Jurkat, Clone E6-1 (cell line): ENCODE measurements around the gene TMEM86A.

Source experiments
- DNase-seq: peaks from one replicate; pipeline ENCODE4 v3.0.0-alpha.2; 2011; ENCODE audit warnings: low read depth, low spot score
- H3K4me3 ChIP-seq: 2 replicates; pipeline ENCODE4 v1.5.1; 2011; ENCODE audit warnings: mild to moderate bottlenecking, low read length, control low read depth, moderate library complexity

Gene TMEM86A

DNA sequence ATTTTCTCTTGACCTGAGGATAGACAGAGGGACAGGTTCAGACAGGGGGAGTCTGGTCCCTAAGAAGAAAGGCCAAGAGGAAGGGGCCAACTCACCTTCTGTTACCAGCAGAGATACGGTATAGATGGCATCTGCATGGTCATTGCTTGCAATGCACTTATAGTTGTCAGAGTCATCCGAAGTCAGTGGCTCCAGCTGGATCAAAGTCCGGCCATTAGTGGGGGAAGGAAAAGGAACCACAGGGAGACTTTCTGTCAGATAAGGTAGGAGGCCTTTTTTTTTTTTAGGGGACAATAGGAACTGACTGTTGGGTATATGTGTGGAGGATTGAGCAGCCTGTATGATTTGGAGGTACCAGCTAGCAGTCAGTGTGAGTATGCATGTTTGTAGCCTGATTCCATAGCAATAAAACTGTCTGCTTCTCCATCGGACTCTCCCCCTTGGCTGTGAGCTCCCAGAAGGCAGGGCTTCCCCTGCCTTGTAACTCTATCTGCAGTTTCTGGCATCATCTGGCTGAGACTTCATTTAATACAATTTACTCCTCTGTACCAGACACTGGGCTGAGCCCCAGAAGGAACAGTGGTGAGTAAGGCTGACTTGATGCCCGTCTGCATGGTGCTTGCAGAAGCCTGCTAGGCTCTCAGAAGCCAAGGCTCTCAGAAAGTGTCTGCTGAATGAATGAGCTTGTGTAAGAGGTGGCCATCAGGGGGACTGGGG lies 21.7 kb downstream of the TMEM86A start:
- no peak overlapping the region for H3K4me3 ChIP-seq
- DNase-seq: no peak

DNA sequence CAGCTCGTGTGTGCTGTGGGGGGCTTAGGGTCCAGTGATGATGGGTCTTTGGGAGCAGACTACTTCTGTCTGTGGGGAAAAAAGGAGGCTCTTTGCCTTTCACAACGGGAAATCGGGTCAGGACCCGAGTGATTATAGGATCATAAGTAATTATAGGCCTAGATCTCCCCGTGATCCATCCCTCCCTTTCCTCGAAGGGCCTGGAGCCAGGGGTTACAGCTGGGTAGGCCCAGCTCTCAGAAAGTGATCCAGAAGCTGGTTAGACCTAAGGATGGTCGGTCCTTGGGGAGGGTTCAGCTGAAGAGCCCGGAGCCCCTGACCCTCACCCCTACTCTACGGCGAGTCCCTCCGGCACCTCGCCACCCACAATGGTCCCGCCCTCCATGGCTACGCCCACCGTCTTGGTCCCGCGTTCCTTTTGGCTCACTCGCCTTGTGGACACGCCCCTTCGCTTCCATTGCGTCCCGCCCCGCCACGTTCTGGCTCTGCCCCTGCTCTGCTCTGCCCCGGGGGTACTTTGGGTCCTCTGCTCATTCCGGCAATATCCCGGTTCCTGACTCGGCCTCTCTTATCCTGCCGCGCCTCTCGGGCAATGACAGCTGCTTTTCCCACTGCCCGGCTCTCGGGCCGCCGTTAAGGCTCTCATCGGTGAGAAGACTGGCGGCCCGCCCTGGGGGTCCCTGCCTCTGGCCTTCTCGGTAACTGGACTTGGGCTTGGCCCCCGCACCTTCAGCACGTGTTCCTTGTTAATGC lies 22.4 kb downstream of the TMEM86A start:
- peak overlapping the region; percentile 13 for H3K4me3 ChIP-seq
- DNase-seq: no peak

DNA sequence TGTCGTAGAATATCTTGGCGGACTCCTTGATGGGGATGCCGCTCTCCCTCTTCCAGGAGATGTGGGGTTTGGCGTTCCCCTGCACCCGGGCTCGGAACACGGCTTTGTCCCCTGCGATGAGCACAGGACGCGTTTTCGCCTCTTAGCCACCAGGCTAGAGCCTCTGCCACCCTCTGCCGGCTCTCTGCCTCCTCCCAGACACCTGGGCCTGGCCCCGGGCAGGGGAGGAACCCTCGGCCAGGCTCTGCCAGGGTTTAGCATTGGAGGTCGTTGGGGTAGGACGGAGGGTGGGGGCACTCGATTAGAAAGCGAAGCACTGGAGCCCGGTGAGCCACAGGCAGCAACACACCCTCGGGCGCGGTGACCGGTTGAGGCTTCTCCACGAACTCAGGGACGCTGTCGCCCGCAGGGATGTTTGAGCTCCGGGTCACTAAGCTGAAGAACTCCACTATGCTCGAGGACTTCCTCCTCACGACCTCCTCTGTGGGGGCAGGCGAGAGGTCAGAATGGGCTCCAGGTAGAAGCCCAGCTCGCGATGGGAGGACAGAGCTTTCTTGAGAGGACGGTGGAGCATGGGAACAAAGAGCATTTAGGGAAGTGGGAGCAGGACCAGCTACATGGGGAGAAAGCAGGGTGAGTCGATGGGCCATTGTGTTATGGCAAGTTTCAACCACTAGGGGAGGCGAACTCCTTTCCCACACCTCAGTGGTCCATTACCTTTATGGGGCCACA lies 23.1 kb downstream of the TMEM86A start:
- H3K4me3 ChIP-seq: peak overlapping the region; percentile 19
- no peak for DNase-seq

DNA sequence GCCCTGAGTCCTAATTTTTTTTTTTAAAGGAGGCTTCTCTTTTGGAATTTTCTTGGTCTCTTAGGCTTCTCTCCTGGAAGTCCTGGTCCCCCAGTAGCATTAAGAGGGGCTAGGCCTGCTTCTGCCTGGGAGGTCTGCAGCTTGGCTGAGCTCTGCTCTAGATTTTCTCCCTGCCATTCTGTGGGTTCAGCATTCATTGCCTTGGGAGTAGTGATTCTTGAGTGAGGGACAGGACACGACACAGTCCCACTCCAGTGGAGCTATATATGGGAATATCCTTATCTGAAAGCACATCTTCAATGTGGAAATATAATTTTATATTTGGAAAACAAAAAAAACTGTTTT lies 23.7 kb downstream of the TMEM86A start:
- H3K4me3 ChIP-seq: no peak overlapping the region
- no peak for DNase-seq

DNA sequence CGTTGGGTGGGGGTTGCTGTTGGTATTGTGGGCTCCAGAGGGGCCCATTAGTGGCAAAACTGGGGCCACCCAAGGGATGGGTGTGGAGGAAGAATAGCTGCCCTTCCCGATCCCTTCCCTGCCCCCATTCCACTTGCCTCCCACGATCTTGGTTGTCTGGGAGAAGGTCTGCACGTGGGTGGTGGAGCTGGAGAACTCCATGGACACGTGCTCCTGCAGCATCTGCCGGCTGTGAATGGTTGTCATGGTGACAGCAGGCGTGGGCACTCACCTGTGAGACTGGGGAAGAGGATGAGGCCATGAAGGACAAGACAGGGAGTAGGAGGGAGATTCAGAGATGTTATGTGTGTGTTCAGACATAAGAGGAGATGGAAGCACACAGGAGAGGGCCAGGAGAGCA lies 25.4 kb downstream of the TMEM86A start:
- no peak overlapping the region for H3K4me3 ChIP-seq
- no peak for DNase-seq

DNA sequence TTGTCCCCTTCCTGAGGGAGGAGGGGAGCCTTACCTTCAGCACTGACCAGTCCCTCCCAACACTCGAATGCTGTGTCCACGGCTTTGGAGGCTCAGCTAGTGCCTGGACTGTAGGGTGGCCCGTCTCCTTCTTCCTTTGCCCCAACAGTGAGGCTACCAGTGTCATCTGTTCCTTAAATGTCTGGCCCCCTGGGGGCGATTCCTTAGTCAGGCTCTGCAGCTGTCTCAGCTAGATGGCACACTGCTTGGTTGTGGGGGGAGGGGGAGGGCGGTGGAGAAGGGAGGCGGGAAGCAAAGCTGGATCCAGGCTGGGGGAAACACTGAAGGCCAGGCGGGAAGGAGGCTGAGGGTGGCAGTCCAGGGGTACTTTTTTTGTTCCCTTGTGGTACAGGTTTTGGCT lies 27.5 kb downstream of the TMEM86A start, which contains the start of gene IGSF22:
IGSF22 (minus strand) TSS at position 149 of the 400 bp plus-strand sequence. CDS start 1,952 bp downstream, outside the sequence.
- no peak within 1 kb of the TSS for H3K4me3 ChIP-seq
- DNase-seq: no peak

DNA sequence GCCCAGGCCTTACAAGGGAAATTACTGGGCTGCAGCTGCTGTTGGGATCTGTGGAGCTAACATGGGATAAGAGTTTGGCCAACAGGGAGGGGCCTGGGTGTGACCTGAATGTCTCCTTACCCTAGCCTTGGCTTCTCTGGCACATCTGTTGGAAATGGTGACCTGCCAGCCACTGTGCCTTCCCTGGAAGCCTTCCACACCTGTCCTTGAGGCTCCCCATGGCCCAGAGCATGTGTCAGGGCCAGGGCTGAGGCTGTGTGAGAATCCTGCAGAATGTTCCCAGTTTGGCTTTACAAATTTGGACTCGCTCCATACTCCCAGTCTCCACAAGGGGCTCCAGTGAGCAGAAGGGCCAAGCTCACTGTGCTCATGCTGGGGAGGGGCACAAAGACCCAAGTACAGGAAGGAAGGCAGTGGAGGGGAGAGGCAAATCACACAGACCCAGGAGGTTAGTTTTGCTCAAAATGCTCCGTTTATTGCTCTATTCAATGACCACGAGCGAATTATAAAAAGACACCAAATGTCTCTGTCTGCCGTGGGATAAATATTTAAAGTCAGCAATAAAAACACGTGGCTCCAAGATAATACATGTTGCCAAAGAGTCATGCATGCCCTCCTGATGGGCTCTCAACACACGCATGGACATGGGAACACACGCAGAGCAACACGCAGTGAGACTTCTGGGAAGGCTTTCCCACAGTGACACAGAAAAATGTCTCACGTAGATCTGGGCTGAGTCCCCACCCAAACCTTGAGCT lies 29.1 kb downstream of the TMEM86A start:
- no peak overlapping the region for H3K4me3 ChIP-seq
- DNase-seq: peak; percentile 56

DNA sequence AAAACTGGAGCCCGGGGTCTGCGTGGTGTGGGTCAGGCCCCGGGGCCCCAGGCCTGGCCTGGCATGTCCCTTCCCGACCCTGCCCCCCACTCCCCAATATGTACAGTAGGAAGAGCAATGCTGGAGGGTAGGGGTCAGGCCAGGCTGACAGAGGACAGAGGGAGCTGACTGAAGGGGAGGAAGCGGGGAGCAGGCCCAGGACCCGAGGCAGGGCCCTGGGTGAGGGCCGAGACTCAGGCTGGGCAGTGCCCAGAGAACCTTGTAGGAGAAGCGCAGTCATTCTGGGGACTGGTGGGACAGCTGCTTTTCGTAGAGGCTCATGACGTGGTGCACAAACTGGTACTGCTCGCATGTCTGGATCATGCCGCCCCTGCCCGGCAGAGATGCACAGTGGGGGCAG lies 30.1 kb downstream of the TMEM86A start:
- no peak for DNase-seq
- no peak overlapping the region for H3K4me3 ChIP-seq

DNA sequence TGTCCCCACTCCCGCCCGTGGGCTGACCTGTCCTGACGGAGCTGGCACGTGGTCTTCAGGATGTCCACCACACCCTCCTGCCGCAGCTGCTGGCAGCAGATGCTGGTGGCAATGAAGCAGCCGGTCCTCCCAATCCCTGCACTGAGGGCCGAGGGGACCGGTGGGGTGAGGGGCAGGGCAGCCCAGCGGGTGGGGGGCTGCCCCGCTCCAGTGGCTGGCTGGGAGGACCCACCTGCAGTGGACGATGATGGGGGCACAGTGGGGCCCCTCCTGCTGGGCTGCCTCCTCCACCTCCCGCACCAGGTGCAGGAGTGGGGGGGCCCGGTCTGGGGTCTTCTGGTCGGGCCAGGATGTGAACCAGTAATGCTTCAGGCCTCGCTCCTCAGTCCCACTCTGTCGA lies 30.8 kb downstream of the TMEM86A start:
- no peak for DNase-seq
- no peak overlapping the region for H3K4me3 ChIP-seq

DNA sequence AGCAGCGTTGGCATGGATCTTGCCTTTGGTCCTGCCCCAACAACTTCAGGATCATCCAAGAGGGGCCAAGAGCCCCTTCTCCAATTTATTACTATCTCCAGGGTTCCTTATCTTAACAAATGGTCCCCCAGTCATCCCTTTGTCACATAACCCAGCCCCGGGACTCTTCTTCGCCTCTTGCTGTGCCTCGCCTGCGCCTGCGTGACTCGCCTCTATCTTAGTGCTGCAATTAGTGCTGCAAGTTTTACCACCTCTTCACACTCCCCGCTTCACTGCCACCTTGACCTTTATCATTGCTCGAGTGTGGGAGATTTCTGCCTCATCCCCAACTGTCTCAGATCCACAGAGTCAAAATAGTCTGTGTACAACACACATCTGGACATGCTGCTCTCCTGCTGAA lies 31.4 kb downstream of the TMEM86A start:
- H3K4me3 ChIP-seq: no peak overlapping the region
- no peak for DNase-seq

DNA sequence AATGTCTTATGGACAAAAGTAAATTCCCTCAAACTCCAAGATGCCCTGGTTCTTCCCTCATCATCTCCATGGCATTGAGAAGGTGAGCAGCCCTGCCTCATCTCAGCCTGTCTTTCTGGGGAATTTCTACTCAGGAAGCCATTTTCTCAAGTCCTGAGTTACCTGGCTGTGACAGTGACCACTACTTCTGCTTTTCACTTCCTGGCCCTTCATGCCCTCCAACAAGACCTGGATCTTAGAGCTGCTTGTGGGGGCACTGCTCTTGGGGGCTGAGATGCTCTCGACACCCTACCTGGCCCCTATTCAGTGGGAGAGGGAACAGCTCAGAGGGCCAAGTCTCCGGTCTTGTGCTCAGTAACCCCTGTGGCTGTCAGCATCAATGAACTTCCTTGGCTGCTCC lies 32.9 kb downstream of the TMEM86A start:
- H3K4me3 ChIP-seq: no peak overlapping the region
- DNase-seq: no peak

DNA sequence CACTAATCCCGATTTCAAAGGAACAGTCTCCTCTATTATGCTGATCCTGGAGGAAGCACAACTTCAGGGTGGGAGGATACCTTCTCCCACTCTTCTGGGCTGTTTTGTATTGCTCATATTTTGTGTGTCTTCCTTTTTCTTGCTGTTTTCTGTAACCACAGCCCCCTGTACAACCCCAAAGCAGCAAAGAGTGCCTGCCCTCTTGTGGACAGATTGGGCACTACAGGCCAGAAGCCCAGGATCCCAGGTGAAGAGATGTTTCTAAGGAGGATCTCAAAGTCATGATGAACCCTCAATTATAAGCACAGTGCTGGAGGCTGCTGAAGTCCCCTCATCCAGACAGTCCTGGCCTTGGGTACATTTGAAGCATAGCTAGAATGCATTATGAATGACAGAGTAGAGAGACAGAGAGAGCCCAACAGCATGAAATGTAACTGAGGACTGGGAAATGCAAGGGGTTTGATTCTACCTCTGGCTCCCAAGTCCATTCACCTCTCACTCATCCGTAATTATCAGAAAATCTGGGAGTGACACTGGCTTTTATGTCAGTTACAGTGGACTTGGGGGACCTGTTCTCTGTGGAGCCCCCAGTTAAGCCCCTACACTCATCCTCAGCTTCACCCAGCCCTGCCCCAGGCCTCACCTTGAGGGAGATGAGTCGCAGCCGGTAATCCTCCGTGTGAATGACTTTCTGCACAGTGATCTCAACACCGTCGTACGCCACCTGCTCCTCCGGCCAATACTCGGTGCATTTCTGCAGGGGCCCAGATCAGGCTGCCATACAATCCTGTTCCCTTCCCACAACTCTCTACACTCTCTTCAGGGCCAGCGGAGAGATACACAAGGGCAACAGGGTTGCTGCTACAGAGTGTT lies 33.6 kb downstream of the TMEM86A start:
- peak; percentile 41 for DNase-seq
- H3K4me3 ChIP-seq: no peak overlapping the region

DNA sequence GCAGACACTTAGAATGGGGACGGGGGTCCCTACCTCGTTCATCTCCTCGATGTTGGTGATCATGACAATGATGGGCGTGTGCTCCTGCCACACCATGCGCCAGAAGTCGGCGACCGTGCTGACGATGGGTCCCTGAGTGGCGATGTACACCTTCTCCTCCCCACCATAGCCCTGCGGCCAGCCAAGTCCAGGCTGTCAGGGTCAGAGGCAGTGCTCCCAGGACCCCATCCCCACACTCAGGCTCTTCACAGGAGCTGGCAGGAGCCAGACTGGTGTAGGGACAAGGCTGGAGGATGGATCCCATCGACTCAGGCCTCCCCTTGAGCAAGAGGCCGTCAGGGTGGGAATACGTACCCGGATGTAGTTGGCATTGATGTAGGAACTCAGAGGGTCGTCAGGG lies 34.6 kb downstream of the TMEM86A start:
- no peak for DNase-seq
- H3K4me3 ChIP-seq: no peak overlapping the region

DNA sequence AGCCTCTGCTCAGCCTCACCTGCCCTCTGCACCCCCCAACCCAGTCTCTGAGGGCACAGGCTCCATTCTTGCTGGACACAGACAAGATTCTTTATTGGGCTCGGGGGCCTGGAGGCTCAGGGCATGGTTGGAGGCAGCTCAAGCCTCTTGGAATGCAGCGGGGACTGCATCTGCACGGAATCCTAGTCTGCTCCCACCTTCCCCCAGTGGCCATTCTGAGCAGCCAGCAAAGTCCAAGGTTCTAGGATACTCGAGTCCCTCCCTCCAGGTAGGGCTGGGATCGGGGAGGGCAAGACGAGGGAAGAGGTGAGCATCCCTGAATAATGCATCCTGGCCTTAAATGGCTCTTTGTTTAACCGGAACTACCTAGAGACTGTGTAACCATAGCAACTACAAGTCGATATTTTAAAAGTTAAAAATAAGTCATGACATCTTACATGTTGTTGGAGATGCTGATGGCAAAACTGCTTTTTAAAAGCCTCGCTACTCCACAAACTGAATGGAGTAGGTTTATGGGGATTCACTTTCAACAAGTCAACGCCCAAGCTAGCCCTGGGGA lies 38.1 kb downstream of the TMEM86A start:
- no peak overlapping the region for H3K4me3 ChIP-seq
- no peak for DNase-seq

DNA sequence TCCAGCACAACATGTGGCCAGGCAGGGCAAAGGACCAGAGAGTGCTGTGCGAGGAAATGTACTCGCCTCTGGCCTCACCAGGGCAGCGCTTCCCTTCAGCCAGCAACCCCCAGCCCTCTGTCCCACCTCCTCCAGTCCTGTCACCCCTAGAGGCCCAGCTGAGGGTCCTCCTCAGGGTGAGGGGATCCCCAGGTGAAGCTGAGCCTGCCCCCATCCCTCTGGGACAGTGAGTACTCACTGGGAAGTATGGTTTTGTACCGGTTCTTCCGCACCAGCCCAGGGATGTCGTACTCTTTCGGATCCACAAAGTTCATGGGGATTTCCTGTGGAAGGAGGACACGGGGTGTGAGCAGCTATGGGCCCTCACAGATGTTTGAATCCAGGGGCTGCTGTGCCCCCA lies 39.1 kb downstream of the TMEM86A start:
- no peak for DNase-seq
- no peak overlapping the region for H3K4me3 ChIP-seq

DNA sequence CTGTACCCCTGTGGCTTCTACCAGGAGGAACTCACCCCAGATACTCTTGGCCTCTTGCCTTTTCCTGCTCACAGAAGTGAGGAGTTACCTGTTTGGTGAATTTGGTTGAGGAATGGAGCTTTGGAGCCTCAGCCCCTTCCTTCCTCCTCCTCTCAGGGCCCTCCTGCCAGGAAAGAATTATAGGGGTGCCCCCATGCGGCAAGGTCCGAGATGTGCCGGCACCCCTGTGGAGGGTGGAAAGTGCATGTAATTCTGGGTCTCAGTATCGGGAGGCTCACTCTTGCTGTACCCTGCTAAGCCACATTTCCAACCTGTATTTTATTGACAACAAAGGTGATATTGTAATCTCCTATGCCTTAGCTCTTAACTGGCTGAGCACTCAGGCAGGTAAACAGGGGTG lies 41.1 kb downstream of the TMEM86A start:
- DNase-seq: no peak
- H3K4me3 ChIP-seq: no peak overlapping the region

DNA sequence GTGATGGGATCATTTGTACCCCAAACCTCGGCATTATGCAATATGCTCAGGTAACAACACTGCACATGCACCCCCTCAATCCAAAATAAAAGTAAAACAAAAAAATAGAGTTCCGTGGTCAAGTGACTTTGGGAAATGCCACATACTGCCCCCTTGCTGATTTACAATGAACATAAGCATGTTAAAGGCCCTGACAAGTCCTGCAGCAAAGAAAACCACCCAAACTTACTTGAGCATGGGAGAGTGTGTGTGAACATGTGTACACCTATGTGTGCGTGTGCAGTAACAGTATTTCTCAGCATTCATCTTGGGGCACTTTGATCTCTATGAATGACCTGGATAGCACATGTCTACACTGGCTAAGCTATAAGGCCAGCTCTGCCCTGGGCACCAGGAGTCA lies 43.2 kb downstream of the TMEM86A start:
- H3K4me3 ChIP-seq: no peak overlapping the region
- DNase-seq: no peak

DNA sequence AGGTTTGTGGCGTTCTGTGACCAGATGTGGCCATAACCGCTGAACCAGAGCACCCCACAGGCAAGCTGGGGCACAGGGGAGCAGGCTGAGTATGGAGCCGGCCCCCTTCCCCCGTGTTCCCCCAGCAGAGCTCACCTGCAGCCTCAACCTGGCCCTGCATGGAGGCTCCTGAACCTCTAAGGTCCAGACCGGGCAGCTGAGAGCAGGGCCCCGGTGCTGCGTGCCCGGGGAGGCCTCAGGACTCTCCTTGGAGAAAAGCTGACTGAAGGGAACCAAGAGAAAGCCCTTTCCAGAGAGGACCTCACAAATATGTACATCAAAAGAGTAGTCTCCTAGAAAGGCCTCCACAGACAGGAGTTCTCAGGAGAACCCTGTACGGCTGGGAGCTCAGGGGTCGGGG lies 44.8 kb downstream of the TMEM86A start:
- DNase-seq: no peak
- no peak overlapping the region for H3K4me3 ChIP-seq
